Measurements from ENCODE around the gene MS4A15.

DNA sequence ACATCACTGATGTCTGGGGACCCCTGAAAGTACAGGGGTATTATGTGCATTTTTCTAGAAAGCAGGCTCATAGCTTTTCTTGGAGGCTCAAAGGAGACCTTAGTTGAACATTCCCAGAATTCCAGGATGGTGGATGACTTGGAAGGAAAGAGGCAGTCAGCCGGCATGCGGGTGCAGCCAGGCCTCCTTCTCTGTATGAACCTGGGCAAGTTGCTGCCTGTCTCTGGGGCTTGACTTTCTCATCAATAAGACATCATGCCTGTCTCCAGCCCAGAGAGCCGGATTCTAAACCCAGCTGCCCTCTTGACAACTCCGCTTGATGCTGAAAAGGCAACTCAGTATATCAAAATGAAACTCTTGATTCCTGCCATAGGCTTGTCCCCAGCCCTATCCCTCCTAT lies 12.6 kb downstream of the MS4A15 start:
- TF ChIP-seq, protein P1, sequence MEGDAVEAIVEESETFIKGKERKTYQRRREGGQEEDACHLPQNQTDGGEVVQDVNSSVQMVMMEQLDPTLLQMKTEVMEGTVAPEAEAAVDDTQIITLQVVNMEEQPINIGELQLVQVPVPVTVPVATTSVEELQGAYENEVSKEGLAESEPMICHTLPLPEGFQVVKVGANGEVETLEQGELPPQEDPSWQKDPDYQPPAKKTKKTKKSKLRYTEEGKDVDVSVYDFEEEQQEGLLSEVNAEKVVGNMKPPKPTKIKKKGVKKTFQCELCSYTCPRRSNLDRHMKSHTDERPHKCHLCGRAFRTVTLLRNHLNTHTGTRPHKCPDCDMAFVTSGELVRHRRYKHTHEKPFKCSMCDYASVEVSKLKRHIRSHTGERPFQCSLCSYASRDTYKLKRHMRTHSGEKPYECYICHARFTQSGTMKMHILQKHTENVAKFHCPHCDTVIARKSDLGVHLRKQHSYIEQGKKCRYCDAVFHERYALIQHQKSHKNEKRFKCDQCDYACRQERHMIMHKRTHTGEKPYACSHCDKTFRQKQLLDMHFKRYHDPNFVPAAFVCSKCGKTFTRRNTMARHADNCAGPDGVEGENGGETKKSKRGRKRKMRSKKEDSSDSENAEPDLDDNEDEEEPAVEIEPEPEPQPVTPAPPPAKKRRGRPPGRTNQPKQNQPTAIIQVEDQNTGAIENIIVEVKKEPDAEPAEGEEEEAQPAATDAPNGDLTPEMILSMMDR (IDR thresholded peaks at IDR 0.05), result no peak
- no peak for TF ChIP-seq POLR2A (IDR thresholded peaks at IDR 0.05)

Data from esophagus squamous epithelium (tissue), 4 donors.